Measurements from ENCODE around the gene OR13F1. TPM values are rescaled to one million over a fixed set of nuclear protein-coding genes. Genes with fewer than 3 reads are reported as not detected.
"Not testable (repeated sequence)": the region's sequence is repeated elsewhere in the genome, so short reads cannot be mapped to it uniquely, and the experiment has no call there.

OR13F1 gene
- not detected for polyA plus RNA-seq (2013, experiment 1 of 2; ENCODE audit: insufficient read length)
- polyA plus RNA-seq (2013, experiment 2 of 2; ENCODE audit: insufficient read length) = not detected

- DNase-seq = no peak
Observed at GRCh38 chr9:104503963-104504362, at the start of gene OR13F1. Gene OR13F1, plus strand, starts transcription at chr9:104504263. Its CDS starts 0 bp downstream, at chr9:104504263.

- no peak for DNase-seq
Observed at GRCh38 chr9:104456831-104457230, 47.2 kb upstream of the OR13F1 start.

GRCh38 chr9:104463864-104464263 is 40.2 kb upstream of the OR13F1 start:
- DNase-seq = no peak

- no peak for DNase-seq
Observed at GRCh38 chr9:104468261-104468660, 35.8 kb upstream of the OR13F1 start.

- no peak for DNase-seq
Observed at GRCh38 chr9:104482921-104483570, 21.0 kb upstream of the OR13F1 start.

GRCh38 chr9:104485014-104485413 is 19.0 kb upstream of the OR13F1 start:
- no peak for DNase-seq

- no peak for DNase-seq
Observed at GRCh38 chr9:104494808-104495207, 9.3 kb upstream of the OR13F1 start.

- no peak for DNase-seq
Observed at GRCh38 chr9:104503440-104503839, 623 bp upstream of the OR13F1 start.

- DNase-seq = no peak
Observed at GRCh38 chr9:104506565-104506964, 2.5 kb downstream of the OR13F1 start.

- no peak for DNase-seq
Observed at GRCh38 chr9:104514901-104515300, 10.8 kb downstream of the OR13F1 start.

- not testable (repeated sequence) for DNase-seq
Observed at GRCh38 chr9:104520241-104520640, 16.2 kb downstream of the OR13F1 start.

- DNase-seq = no peak
Observed at GRCh38 chr9:104527109-104527508, 23.0 kb downstream of the OR13F1 start, which contains the start of gene OR13C4. Gene OR13C4, minus strand, starts transcription at chr9:104527209. Its CDS starts 0 bp downstream, at chr9:104527209.

GRCh38 chr9:104536756-104537155 is 32.7 kb downstream of the OR13F1 start, which contains the start of gene OR13C3:
Gene OR13C3, minus strand, starts transcription at chr9:104536856. Its CDS starts 133 bp downstream, at chr9:104536723.
- no peak for DNase-seq

- no peak for DNase-seq
Observed at GRCh38 chr9:104539275-104539674, 35.2 kb downstream of the OR13F1 start.

- DNase-seq = no peak
Observed at GRCh38 chr9:104544644-104545043, 40.6 kb downstream of the OR13F1 start.

- peak; percentile 81 for DNase-seq
Observed at GRCh38 chr9:104553261-104553660, 49.2 kb downstream of the OR13F1 start.

All from fibroblast of skin of back (primary cell).